ENCODE measurements around the gene UBL4A. TPM values are rescaled to one million over a fixed set of nuclear protein-coding genes. Genes with fewer than 3 reads are reported as not detected.

UBL4A gene
- total RNA-seq, 2 experiments from 2014 or later, result 45.2 to 47.6 TPM

GRCh38 chrX:154468217-154468616 lies 18.2 kb downstream of the UBL4A start:
- ATAC-seq (no peak), DNase-seq (no peak)
- Mint-ChIP-seq H3K9me3 (ENCODE audit: low read depth) (no peaks in the 10 kb centered on the region), H3K36me3 (ENCODE audit: low read depth) (peaks cover 3% of the 10 kb centered on the region), H3K4me1 (no peaks in the 10 kb centered on the region), H3K27ac (no peak overlapping the region), H3K27me3 (no peaks in the 10 kb centered on the region), H3K4me3 (no peak overlapping the region)
- ChIA-PET CTCF (interaction anchor here (0.7 to 1.0 kb wide), 2 partner anchors 9 to 270 kb away, joined by 3 to 4 read pairs; no protein-coding TSS in a partner anchor), POLR2A (no interaction called here)
- intact Hi-C loops (cut with DNase I, micrococcal nuclease), result no loop called here

DNA sequence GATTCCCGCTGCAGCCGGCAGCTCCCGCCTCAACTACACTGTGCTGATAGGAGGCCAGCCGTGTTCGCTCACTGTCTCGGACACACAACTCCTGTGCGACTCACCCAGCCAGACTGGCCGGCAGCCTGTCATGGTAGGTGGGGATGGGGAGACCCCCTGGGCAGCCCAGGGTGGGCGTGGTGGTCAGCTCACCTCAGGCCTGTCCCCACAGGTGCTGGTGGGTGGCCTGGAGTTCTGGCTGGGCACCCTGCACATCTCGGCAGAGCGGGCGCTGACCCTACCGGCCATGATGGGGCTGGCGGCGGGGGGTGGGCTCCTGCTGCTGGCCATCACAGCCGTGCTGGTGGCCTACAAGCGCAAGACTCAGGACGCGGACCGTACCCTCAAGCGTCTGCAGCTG lies 18.9 kb downstream of the UBL4A start:
- Mint-ChIP-seq H3K27me3 (no peaks in the 10 kb centered on the region), H3K27ac (no peak overlapping the region), H3K36me3 (ENCODE audit: low read depth) (peaks cover 3% of the 10 kb centered on the region), H3K4me1 (no peaks in the 10 kb centered on the region), H3K4me3 (no peak overlapping the region), H3K9me3 (ENCODE audit: low read depth) (no peaks in the 10 kb centered on the region)
- ChIA-PET CTCF (no interaction called here), POLR2A (no interaction called here)
- no peak for DNase-seq
- intact Hi-C loops (cut with DNase I, micrococcal nuclease), result no loop called here
- ATAC-seq, result no peak

GRCh38 chrX:154466907-154467306 lies 19.5 kb downstream of the UBL4A start:
- POLR2A ChIA-PET, result no interaction called here
- H3K27me3 Mint-ChIP-seq, result no peaks in the 10 kb centered on the region
- ATAC-seq, result no peak
- no peak for DNase-seq
- intact Hi-C loops (cut with DNase I, micrococcal nuclease), result no loop called here
- H3K27ac Mint-ChIP-seq, result no peak overlapping the region
- H3K4me3 Mint-ChIP-seq, result no peak overlapping the region
- no peaks in the 10 kb centered on the region for H3K9me3 Mint-ChIP-seq (ENCODE audit: low read depth)
- H3K36me3 Mint-ChIP-seq (ENCODE audit: low read depth), result peaks cover 3% of the 10 kb centered on the region
- CTCF ChIA-PET, result no interaction called here
- no peaks in the 10 kb centered on the region for H3K4me1 Mint-ChIP-seq

- CTCF ChIA-PET, result no interaction called here
- intact Hi-C loops (cut with DNase I, micrococcal nuclease), result no loop called here
- H3K36me3 Mint-ChIP-seq (ENCODE audit: low read depth), result no peaks in the 10 kb centered on the region
These were observed 20.4 kb downstream of the UBL4A start for GRCh38 chrX:154466036-154466435.

DNA sequence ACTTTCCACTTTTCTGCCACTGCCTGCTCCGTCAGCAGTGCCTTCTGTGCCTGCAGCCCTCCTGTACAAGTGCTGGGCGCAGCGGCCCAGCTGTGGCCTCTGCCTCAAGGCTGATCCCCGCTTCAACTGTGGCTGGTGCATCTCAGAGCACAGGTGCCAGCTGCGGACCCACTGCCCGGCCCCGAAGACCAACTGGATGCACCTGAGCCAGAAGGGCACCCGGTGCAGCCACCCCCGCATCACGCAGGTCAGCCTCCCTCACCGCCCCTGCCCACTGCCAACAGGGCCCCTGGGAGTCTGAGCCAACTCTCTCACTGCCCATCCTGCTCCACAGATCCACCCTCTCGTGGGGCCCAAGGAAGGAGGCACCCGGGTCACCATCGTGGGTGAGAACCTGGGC lies 20.8 kb downstream of the UBL4A start:
- Mint-ChIP-seq H3K27me3 (no peaks in the 10 kb centered on the region), H3K27ac (no peak overlapping the region), H3K4me3 (no peak overlapping the region), H3K36me3 (ENCODE audit: low read depth) (no peaks in the 10 kb centered on the region), H3K4me1 (no peaks in the 10 kb centered on the region), H3K9me3 (ENCODE audit: low read depth) (no peaks in the 10 kb centered on the region)
- intact Hi-C loops (cut with DNase I, micrococcal nuclease), result no loop called here
- ChIA-PET POLR2A (no interaction called here), CTCF (no interaction called here)
- ATAC-seq, result no peak
- DNase-seq, result no peak

More at GRCh38 chrX:154466036-154466435, 20.4 kb downstream of the UBL4A start:
- POLR2A ChIA-PET, result no interaction called here
- DNase-seq, result no peak
- no peak for ATAC-seq
- Mint-ChIP-seq H3K4me1 (no peaks in the 10 kb centered on the region), H3K27me3 (no peaks in the 10 kb centered on the region), H3K4me3 (no peak overlapping the region), H3K9me3 (ENCODE audit: low read depth) (no peaks in the 10 kb centered on the region), H3K27ac (no peak overlapping the region)

GRCh38 chrX:154464806-154465365 lies 21.5 kb downstream of the UBL4A start:
- ChIA-PET CTCF (no interaction called here), POLR2A (no interaction called here)
- intact Hi-C loops (cut with DNase I, micrococcal nuclease), result no loop called here
- DNase-seq (no peak), ATAC-seq (no peak)
- Mint-ChIP-seq H3K9me3 (ENCODE audit: low read depth) (no peaks in the 10 kb centered on the region), H3K4me3 (no peak overlapping the region), H3K27me3 (no peaks in the 10 kb centered on the region), H3K4me1 (no peaks in the 10 kb centered on the region), H3K36me3 (ENCODE audit: low read depth) (no peaks in the 10 kb centered on the region), H3K27ac (no peak overlapping the region)

GRCh38 chrX:154463611-154464220 lies 22.7 kb downstream of the UBL4A start:
- DNase-seq (no peak), ATAC-seq (no peak)
- Mint-ChIP-seq H3K36me3 (ENCODE audit: low read depth) (no peaks in the 10 kb centered on the region), H3K27ac (no peak overlapping the region), H3K4me1 (no peaks in the 10 kb centered on the region), H3K9me3 (ENCODE audit: low read depth) (no peaks in the 10 kb centered on the region), H3K4me3 (no peak overlapping the region), H3K27me3 (no peaks in the 10 kb centered on the region)
- intact Hi-C loops (cut with DNase I, micrococcal nuclease), result no loop called here
- ChIA-PET CTCF (no interaction called here), POLR2A (no interaction called here)

- Mint-ChIP-seq H3K27ac (no peak overlapping the region), H3K27me3 (no peaks in the 10 kb centered on the region), H3K4me1 (peaks cover 2% of the 10 kb centered on the region), H3K9me3 (ENCODE audit: low read depth) (no peaks in the 10 kb centered on the region), H3K4me3 (no peak overlapping the region), H3K36me3 (ENCODE audit: low read depth) (no peaks in the 10 kb centered on the region)
- CTCF ChIA-PET, result interaction anchor here (0.8 kb wide), 1 partner anchor 27 kb away, joined by 3 read pairs; no protein-coding TSS in a partner anchor
- intact Hi-C loops (cut with DNase I, micrococcal nuclease), result no loop called here
- POLR2A ChIA-PET, result no interaction called here
- ATAC-seq (no peak), DNase-seq (no peak)
These were observed 24.0 kb downstream of the UBL4A start for GRCh38 chrX:154462396-154462795.

GRCh38 chrX:154460326-154460725 lies 26.1 kb downstream of the UBL4A start:
- DNase-seq (no peak), ATAC-seq (no peak)
- no peak overlapping the region for H3K4me3 Mint-ChIP-seq
- no peaks in the 10 kb centered on the region for H3K36me3 Mint-ChIP-seq (ENCODE audit: low read depth)
- CTCF ChIA-PET, result interaction anchor here (1.0 to 1.1 kb wide), 2 partner anchors 18 to 39 kb away, joined by 3 to 4 read pairs; no protein-coding TSS in a partner anchor
- POLR2A ChIA-PET, result interaction anchor here (0.5 kb wide), 1 partner anchor 396 kb away, joined by 3 read pairs; no protein-coding TSS in a partner anchor
- intact Hi-C loops (cut with DNase I, micrococcal nuclease), result no loop called here
- peaks cover 5% of the 10 kb centered on the region for H3K4me1 Mint-ChIP-seq
- H3K27me3 Mint-ChIP-seq, result no peaks in the 10 kb centered on the region
- no peaks in the 10 kb centered on the region for H3K9me3 Mint-ChIP-seq (ENCODE audit: low read depth)
- H3K27ac Mint-ChIP-seq, result no peak overlapping the region

DNA sequence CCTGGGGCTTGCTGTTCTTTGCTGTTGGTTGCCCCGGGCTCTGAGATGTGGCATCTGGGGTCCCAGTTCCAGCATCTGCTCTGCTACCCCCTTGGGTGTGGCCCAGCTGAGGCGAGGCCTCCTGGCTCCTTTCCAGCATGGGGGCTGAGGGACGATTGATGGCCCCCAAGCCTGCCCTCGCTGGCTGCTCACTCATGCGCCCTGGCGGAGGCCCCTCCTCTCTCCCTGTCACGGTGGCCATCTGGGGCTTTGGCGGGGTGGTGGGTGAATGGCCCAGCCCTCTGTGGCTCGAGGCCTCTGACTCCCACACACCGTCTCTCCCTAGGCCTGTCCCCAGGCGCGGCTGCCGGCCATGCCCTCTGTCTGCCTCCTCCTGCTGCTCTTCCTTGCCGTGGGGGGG lies 26.6 kb downstream of the UBL4A start:
- DNase-seq (no peak), ATAC-seq (no peak)
- ChIA-PET CTCF (interaction anchor here (1.1 kb wide), 1 partner anchor 40 kb away, joined by 4 read pairs; no protein-coding TSS in a partner anchor), POLR2A (no interaction called here)
- no peak overlapping the region for H3K27ac Mint-ChIP-seq
- H3K9me3 Mint-ChIP-seq (ENCODE audit: low read depth), result no peaks in the 10 kb centered on the region
- H3K36me3 Mint-ChIP-seq (ENCODE audit: low read depth), result no peaks in the 10 kb centered on the region
- H3K27me3 Mint-ChIP-seq, result no peaks in the 10 kb centered on the region
- intact Hi-C loops (cut with DNase I, micrococcal nuclease), result loop anchor here in 1 of 2 experiments (2.0 to 5.0 kb wide), 2 partner anchors 23 to 48 kb away; partner anchors contain the start of genes GDI1 and TAFAZZIN
- peaks cover 5% of the 10 kb centered on the region for H3K4me1 Mint-ChIP-seq
- H3K4me3 Mint-ChIP-seq, result no peak overlapping the region

DNA sequence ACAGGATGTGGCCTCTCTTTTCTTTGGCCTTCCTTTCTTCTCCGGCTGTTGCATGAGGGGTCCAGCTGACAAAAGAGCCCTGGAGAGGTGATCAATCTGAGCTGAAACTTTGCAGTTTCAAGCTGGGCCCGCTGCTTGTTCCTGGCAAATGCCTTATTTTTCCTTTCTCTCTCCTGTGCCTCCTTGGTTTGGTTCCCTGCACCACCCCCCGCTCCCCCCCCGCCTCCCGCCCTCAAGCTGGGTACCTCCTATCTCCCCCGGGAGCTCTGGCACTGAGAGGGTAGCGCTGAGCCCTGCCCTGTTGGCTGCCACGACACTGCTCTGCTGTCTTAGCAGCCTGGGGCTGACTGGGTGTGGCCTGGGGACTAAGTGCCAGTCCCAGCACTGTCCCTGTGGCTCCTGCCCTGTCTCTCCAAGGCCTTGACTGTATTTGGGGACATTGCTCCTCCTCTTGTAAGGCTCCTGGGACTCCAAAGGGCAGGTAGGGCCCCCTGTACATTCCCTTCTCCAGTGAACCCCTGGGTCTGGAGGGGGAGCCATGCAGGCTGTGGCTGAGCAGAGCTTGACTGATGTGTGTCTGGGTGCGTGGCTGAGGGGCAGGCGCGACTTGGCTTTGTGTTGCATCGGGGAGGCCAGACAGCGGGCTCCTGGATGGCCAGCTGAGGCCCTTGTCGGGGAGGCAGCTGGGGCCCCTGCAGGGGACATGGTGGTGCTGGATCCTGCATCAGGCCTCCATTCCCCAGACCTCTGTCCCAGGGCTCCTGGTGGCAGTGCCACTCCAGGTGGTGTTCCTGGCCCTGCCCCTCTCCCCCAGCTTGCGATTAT lies 27.2 kb downstream of the UBL4A start:
- H3K27me3 Mint-ChIP-seq, result no peaks in the 10 kb centered on the region
- peaks cover 2% of the 10 kb centered on the region for H3K36me3 Mint-ChIP-seq (ENCODE audit: low read depth)
- H3K4me1 Mint-ChIP-seq, result peaks cover 5% of the 10 kb centered on the region
- peak overlapping the region; percentile 75 for H3K4me3 Mint-ChIP-seq
- no peaks in the 10 kb centered on the region for H3K9me3 Mint-ChIP-seq (ENCODE audit: low read depth)
- ATAC-seq (peak; percentile 67), DNase-seq (peak; percentile 38)
- ChIA-PET POLR2A (no interaction called here), CTCF (interaction anchor here (0.7 to 0.8 kb wide), 4 partner anchors 16 to 75 kb away, joined by 3 to 4 read pairs (median 3); partner anchors contain the start of gene FAM50A)
- peak overlapping the region; percentile 19 for H3K27ac Mint-ChIP-seq
- intact Hi-C loops (cut with DNase I, micrococcal nuclease), result loop anchor here in 1 of 2 experiments (1.0 to 5.0 kb wide), 3 partner anchors 22 to 47 kb away; partner anchors contain the start of genes GDI1, SLC10A3 and TAFAZZIN
